Omental fat pad (tissue), 4 donors: ENCODE measurements around the gene SNX25. TPM values are rescaled to one million over a fixed set of nuclear protein-coding genes. Genes with fewer than 3 reads are reported as not detected.

Source experiments
- ATAC-seq: fragments of 150-250 bp; one replicate; pipeline ENCODE4 v1.9.1; 2016; ENCODE audit warnings: mild to moderate bottlenecking, moderate library complexity; ENCODE audit not compliant: low FRiP score
- DNase-seq: peaks from one replicate; pipeline ENCODE4 v3.0.0-alpha.2; 2019; ENCODE audit warnings: low spot score
- total RNA-seq, 4 donors: library from RNA; depleted of rRNA; stranded (reverse); fragments of >200 nt; gene quantifications; one replicate each; pipeline ENCODE4 v1.1.0, GENCODE V29; 2016
- TF ChIP-seq, protein P1 (sequence below), 3 donors: fragments of 450-650 bp; IDR thresholded peaks; one replicate each; pipeline ENCODE4 v1.5.1; 2016 to 2017; ENCODE audit warnings: antibody characterized with exemption in 3 of 3, mild to moderate bottlenecking in 3 of 3, moderate library complexity in 2 of 3

SNX25 gene
- total RNA-seq, 4 donors from 2014 or later, result 16.0 to 22.5 (median 21.9) TPM

DNA sequence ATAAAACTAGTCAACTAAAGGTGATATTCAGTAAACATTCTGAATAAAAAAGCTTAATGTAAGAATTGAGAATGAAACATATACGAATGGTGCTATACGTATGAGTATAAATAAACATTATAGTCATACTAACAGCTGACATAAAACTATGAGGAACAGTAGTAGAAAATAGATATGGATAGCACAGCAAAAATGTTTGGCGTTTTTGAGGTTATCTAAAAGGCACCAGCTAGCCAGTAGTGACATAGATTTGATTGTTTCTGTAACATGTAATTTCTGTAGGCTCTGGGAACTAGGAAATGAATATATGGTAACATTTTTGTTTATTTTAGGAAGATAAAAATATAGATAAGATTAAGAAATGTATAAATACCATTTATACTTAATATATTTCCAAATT lies 69.3 kb downstream of the SNX25 start:
- DNase-seq, result no peak
- TF ChIP-seq, protein P1, sequence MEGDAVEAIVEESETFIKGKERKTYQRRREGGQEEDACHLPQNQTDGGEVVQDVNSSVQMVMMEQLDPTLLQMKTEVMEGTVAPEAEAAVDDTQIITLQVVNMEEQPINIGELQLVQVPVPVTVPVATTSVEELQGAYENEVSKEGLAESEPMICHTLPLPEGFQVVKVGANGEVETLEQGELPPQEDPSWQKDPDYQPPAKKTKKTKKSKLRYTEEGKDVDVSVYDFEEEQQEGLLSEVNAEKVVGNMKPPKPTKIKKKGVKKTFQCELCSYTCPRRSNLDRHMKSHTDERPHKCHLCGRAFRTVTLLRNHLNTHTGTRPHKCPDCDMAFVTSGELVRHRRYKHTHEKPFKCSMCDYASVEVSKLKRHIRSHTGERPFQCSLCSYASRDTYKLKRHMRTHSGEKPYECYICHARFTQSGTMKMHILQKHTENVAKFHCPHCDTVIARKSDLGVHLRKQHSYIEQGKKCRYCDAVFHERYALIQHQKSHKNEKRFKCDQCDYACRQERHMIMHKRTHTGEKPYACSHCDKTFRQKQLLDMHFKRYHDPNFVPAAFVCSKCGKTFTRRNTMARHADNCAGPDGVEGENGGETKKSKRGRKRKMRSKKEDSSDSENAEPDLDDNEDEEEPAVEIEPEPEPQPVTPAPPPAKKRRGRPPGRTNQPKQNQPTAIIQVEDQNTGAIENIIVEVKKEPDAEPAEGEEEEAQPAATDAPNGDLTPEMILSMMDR (IDR thresholded peaks at IDR 0.05), result no peak
- no peak for ATAC-seq

DNA sequence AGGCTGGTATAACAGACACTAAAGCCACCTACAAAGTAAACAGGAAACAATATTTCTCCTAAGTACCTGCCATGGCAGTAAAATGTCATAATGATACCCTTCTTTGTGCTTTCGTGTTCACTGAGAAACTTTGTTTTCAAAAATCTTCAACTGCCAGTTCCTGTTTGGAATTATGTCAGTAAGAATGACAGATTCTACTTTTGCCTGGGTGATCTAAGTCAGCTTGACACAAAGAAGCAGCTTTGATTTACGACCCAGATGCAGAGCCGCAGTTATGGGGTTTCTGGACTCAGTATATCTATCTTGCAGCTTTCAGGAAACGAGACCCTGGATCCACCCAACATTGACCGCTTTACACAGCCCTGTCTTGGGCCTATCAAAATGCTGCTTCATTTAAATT lies 71.2 kb downstream of the SNX25 start:
- TF ChIP-seq, protein P1 (IDR thresholded peaks at IDR 0.05), result no peak
- no peak for DNase-seq
- ATAC-seq, result no peak

- TF ChIP-seq, protein P1 (IDR thresholded peaks at IDR 0.05), result no peak
- DNase-seq, result no peak
- no peak for ATAC-seq
These were observed 73.6 kb downstream of the SNX25 start for GRCh38 chr4:185282968-185283367.

- TF ChIP-seq, protein P1 (IDR thresholded peaks at IDR 0.05), result no peak
- ATAC-seq, result no peak
- DNase-seq, result no peak
These were observed 74.3 kb downstream of the SNX25 start for GRCh38 chr4:185283723-185284122.

DNA sequence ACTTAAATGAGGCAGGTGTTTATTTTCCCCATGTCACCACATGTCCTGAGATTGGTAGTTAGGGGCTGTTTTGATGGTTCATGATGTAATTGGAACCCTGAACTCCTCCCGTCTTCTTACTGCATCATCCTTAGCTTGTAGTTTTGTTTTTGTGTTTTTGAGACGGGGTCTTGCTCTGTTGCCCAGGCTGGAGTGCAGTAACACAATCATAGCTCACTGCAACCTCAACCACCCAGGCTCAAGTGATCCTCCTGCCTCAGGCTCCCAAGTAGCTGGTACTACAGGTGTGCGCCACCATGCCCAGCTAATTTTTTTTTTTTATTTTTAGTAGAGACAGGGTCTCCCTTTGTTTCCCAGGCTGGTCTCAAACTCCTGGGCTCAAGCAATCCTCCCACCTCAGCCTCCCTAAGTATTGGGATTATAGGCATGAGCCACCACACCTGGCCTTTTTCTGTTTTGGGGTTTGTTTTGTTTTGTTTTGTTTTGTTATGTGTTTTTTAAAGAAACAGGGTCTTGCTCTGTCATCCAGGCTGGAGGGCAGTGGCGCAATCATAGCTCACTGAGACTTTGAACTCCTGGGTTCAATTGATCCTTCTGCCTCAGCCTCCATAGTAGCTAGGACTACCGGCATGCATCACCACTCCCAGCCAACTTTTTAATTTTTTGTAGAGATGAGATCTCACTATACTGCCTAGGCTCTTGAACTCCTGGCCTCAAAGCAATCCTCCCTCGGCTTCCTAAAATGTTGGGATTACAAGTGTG lies 76.4 kb downstream of the SNX25 start:
- DNase-seq, result no peak
- no peak for ATAC-seq
- TF ChIP-seq, protein P1 (IDR thresholded peaks at IDR 0.05), result no peak

- DNase-seq (no peak), ATAC-seq (no peak)
- TF ChIP-seq, protein P1 (IDR thresholded peaks at IDR 0.05), result no peak
These were observed 77.2 kb downstream of the SNX25 start for GRCh38 chr4:185286571-185286970.

- DNase-seq (no peak), ATAC-seq (no peak)
- TF ChIP-seq, protein P1 (IDR thresholded peaks at IDR 0.05), result no peak
These were observed 77.6 kb downstream of the SNX25 start for GRCh38 chr4:185287031-185287430.
